ENCODE data around the gene TAPBPL.

DNA sequence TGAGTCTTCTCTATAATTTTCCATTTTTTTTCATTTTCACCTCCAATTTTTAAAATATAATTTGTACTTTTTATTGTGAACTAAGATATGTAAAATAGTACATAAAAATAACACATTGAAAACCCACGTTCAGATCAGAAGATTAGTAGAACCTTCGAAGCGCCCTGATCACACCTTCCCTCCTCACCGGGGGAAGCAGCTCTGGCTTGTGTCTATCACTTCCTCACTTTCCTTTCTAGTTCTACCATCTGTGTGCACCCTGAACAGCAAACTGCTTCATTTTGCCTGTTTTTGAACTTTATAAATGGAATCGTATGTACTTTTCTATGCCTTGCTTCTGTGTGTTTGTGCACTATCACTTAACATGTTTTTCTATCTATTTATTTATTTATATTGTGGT, 18.9 kb upstream of the TAPBPL start:
- TF ChIP-seq POLR2A (IDR thresholded peaks at IDR 0.05; ENCODE audit: low read length) (no peak), GATA1 (IDR thresholded peaks at IDR 0.05; ENCODE audit: low read depth, low read length) (no peak)
